SHP77 (cell line): Measurements from ENCODE around the gene CHMP2A.
"Not testable (repeated sequence)": the region's sequence is repeated elsewhere in the genome, so short reads cannot be mapped to it uniquely, and the experiment has no call there.

Experiments
- DNase-seq, 2 experiments: peaks; one replicate each; lab custom pipeline; 2025; lab: John Stamatoyannopoulos, UW

The CHMP2A gene

DNA sequence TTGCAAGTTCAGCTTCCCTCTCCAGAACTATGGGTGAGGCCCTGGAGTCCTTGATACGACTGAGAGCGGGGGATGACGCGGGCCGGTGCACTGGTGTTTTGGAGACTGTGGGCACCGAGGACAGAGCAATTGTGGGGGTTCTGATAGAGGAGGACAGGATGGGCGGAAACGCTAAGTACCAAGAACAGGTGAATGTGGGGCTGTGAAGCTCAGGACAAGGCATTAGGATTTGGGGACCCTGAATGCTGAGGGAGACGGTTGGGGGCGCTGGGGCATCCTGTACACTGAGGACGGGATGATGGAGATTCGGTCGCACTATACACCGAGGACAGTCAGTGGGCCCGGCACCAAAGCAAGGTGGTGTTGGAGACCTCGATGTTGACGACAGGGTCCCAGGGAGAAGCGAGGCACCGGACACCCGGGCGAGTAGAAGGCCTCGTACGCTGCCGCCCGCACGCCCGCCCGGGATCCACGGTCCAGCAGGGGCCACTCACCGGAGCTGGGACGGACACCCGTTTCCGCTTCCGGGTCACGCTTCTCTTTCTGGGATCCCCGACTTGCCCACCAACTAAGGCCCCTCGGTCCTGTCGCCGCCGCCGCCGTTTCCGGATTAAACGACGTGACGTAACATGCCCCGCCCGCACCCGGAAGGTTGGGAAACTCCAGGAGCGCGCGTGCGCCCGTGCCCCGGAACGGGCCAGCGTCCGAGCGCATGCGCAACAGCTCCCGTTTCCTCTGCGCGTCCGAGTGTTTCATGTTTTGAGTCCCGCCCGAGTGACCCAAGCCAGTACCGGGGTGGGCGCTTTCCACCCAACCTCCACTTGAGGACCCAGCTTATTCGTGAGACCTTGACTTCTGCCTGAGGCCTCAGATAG lies at the start of gene CHMP2A:
Gene CHMP2A, minus strand, starts transcription at position 612 of the 875 bp plus-strand sequence. CDS start 893 bp downstream, outside the sequence.
- DNase-seq: no peak

- no peak for DNase-seq
Measured at GRCh38 chr19:58586133-58586765, 31.3 kb upstream of the CHMP2A start.

- no peak for DNase-seq
Measured at GRCh38 chr19:58585442-58586132, 30.7 kb upstream of the CHMP2A start.

GRCh38 chr19:58584498-58585441 lies 29.9 kb upstream of the CHMP2A start:
- no peak for DNase-seq

GRCh38 chr19:58582985-58583384 lies 28.1 kb upstream of the CHMP2A start:
- DNase-seq: no peak

GRCh38 chr19:58581227-58582141 lies 26.6 kb upstream of the CHMP2A start:
- no peak for DNase-seq

- no peak for DNase-seq
Measured at GRCh38 chr19:58579473-58580142, 24.7 kb upstream of the CHMP2A start.

DNA sequence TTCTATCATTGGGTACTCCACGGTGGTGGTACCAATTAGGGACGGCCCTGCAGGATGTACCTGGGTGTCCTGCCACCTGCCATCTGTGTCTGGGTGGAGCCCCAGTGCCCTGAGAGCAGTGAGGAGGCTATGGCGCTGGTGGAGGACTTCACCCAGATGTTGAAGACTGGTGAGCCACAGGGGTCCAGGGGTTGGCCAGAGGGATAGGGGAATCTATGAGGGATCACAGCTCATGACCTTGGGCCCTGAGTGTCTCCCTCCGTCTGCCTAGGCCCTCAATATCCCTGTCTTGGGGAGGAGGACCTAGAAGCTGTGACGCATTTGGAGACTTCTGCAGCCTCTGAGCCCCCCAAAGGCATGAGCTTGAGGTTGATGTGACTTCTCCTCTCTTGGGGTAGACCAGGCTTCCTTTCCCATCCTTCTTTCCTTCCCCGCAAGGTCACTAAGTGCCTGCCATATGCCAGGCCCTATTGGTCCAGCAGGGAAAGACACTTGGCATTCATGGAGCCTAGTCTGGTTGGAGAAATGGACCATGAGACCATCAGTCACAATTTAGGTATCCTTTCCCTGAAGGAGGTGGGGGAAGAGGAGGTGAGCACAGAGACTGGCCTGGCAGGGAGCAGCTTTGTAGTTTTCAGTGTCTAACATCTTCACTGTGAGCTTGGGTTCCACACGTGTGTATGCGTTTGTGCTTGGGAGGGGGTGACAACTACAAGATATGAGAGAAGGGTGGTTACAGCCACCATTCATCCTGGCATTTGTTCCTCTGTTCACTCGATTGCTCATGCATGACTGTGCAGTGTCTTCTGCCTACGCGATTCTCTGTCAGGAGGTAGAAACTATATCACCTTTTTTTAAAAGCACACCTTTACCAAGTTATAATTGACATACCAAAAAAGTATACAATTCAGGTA lies 23.4 kb upstream of the CHMP2A start:
- no peak for DNase-seq

DNA sequence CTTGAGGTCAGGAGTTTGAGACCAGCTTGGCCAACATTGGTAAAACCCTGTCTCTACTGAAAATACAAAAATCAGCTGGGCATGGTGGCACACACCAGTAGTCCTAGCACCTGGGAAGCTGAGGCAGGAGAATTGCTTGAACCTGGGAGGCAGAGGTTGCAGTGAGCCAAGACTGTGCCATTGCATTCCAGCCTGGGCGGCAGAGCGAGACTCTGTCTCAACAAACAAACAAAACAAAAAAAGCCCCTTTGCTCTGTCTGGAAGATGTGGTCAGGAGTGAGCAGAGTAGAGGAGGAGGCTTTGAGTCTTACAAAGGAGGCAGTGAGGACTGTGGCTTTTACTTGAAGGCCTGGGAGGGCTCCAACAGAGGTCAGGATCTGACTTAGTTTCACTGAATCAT lies 22.7 kb upstream of the CHMP2A start:
- not testable (repeated sequence) for DNase-seq

DNA sequence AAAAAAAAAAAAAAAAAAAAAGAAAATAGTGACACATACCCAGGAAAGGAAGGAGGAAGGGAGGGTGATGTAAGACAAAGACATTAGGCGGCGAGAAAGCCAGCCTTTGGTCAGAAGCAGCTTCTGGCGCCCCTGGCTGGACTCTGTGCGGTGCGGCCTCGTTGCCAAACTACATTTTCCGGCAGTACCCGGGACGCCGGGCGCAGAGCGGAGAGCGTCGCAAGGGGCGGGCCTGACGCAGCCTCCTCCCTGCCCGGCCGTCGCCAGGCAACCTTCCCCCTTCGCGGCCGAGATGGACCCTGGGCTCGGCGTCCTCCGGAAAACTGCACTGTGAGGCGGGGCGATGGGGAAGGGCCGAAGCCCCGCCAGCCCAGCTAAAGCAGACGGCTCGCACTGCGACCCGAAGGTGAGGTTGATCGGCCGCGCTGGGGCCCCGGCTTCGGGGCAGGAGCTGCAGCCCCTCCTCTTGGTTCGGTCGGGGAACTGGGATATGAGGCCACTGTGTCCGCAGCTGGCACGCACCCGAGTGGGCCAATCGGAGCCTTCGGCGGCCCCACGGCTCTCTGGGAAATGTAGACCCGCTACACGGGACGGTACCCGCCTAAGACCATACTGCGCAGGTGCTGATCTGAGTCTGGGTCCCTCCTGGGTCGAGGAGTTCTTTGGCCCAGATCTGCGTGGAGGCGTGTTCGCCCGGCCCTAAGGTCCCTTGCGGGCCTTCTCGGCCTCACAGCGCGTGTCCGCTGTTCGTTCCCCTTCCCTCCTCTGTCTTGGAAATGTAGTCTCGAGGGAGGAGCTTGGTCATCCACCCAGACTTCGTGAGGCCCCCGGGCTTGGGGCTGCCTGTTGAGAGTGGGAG lies 20.5 kb upstream of the CHMP2A start:
- no peak for DNase-seq

GRCh38 chr19:58573658-58574164 lies 18.8 kb upstream of the CHMP2A start:
- DNase-seq: no peak

GRCh38 chr19:58572818-58573657 lies 18.1 kb upstream of the CHMP2A start, which contains the start of gene MZF1:
Gene MZF1, minus strand, starts transcription at chr19:58573335. Its CDS starts 1,946 bp downstream, at chr19:58571389.
- DNase-seq: no peak

GRCh38 chr19:58572026-58572817 lies 17.3 kb upstream of the CHMP2A start:
- DNase-seq: no peak

DNA sequence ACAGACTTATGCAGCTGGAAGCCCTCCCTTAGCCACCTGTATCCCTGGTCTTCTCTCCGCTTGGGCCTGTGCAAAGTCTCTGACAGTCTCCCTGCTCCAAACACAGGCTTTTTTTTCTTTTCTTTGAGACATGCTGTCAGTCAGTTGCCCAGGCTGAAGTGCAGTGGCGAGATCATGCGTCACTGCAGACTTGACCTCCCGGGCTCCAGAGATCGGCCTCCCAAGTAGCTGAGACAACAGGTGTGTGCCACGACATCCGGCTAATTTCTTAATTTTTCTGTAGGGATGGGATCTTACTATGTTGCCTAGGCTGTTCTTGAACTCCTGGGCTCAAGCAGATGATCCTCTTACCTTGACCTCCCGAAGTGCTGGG lies 16.7 kb upstream of the CHMP2A start:
- DNase-seq: no peak

GRCh38 chr19:58570770-58571574 lies 16.1 kb upstream of the CHMP2A start:
- DNase-seq: no peak
